Stimulated activated CD4-positive, alpha-beta T cell treated with anti-CD3 and anti-CD28 coated beads, Interleukin-2, amount 100 ng/mL, for 4 hours (primary cell): Measurements from ENCODE around the gene CNNM2.
"Not testable (repeated sequence)": the region's sequence is repeated elsewhere in the genome, so short reads cannot be mapped to it uniquely, and the experiment has no call there.

Source experiments
- DNase-seq: peaks from one replicate; pipeline ENCODE4 v3.0.0-alpha.2; 2020; ENCODE audit warnings: low read depth

Gene CNNM2

GRCh38 chr10:103109821-103110220, 191.7 kb downstream of the CNNM2 start:
- DNase-seq = no peak

DNA sequence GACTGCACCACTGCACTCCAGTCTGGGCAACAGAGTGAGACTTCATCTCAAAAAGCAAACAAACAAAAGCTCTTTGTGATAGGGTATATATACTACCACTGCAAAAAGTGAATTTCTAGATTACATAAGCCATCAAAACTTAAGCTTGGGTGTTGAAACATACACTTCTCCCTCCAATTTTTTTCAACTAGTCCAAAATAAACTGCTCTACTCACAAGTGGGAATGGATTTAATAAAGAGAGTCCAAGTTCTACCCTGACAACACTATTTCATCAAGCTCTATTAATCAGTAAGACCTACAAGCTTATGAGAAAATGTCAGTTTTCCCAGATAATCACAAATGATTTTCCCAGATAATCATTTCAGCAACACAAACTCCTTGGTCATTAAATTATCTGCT, 192.3 kb downstream of the CNNM2 start:
- DNase-seq = no peak

DNA sequence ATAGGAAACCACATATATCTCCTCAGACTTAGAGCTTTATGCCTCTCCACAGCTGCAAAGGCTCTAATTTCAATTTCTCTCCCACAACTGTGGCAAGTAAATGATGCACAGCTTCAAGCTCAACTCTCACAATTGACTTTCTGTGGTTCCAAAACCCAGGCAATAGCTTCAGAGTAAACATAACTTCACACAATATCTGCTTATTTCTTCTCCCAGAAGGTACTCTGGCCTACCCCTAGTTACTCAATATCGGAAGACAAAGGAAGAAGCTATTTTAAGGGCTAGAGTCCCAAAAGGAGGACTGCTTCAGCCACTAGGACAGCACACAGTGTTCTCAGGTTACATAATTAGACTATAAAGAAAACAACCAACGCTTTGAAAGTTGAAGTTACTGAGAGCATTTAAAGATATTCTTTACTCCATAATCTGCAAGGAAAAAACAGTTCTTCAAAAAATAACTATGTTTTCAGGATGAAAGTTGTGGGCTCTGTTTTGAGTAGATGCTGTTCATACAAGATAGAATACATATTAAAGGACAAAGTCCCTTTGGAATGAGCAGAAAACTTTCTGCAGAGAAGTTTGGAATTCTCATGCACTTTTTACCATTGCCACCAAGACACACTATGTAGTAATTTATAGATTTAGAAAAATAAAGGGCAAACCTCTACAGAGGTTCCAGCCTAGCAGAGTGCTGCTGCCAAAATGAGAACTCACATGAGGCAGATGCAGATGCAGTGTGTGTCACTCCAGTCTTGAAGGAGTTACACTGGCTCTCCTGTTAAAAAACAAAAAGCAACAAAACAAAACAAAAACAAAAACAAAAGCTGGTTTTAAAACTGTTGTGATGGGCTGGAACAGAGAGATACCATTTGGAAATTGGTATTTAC, 193.2 kb downstream of the CNNM2 start:
- no peak for DNase-seq

DNA sequence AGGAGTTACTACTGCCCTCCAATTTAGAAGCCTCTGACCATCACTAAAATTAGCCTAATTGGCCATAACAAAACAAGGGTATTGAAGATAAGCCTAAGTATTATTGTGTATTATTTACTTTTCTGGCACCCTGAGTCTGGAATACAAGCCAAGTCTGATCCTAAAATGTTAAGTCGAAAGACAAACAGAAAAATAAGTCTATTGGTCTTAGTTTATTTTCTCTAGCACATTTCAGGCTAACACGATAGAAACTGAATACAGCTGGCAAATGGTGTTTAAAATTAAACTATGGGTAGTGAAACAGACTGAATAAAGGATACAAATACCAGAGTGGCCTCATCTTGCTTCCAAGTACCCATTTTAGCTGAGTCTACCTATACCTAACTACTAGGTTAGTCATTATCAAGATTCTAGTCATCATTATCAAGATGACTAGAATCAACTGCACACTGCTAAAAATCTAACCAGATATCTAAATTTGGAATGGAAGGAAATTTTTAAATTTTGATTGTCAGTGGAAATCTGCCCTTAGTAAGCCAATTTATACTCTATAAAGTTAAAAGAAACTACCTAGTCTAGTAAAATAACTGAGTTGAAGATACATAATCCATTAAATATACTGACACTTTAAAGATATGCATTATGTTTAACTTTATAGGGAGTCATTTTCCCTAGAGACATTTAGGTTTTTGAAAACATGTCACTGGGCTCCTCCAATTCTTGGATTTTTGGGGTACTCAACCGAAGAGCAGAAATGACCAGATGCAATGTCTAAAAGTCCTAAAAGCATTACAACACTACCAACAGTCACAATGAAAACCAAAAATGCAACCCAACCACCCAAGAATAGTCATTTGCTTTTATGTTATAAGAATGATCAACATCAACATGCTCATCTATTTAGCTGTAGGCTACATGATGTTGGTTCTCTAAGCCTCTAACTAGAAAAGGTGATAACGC, 194.1 kb downstream of the CNNM2 start:
- DNase-seq = no peak

GRCh38 chr10:103114876-103115275, 196.8 kb downstream of the CNNM2 start:
- no peak for DNase-seq

- DNase-seq = no peak
Measured at GRCh38 chr10:103117247-103117646, 199.2 kb downstream of the CNNM2 start.

- no peak for DNase-seq
Measured at GRCh38 chr10:103120546-103120945, 202.5 kb downstream of the CNNM2 start.

DNA sequence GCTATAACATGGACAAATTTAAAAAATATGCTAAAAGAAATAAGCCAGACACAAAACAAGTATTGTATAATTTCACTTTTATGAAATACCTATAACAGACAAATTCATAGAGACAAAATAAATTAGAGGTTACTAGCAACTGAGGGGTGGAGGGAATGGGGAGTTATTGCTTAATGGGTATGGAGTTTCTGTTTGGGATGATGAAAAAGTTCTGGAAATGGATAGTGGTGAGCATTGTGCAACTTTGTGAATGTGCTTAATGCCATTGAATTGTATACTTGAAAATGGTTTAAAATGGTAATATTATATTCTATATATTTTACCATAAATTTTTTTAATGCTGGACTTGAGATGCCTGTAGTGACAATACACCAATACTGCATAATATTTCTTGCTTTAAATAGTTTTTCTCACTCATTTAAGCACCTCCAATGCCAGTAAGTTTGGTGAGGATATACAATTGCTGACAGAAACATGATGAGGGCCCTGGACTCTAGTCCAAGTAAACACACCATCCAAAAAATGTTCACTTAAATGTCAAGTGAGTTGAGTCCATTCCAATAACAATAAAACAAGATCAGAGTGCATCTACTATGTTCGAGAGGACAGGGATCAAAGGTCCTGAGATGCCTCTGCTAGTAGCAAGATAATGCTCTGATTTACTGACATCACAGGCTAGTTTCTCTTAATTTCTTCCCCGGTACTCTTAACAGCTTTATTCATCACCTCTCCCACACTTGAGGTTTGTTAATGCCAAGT, 203.1 kb downstream of the CNNM2 start:
- no peak for DNase-seq

DNA sequence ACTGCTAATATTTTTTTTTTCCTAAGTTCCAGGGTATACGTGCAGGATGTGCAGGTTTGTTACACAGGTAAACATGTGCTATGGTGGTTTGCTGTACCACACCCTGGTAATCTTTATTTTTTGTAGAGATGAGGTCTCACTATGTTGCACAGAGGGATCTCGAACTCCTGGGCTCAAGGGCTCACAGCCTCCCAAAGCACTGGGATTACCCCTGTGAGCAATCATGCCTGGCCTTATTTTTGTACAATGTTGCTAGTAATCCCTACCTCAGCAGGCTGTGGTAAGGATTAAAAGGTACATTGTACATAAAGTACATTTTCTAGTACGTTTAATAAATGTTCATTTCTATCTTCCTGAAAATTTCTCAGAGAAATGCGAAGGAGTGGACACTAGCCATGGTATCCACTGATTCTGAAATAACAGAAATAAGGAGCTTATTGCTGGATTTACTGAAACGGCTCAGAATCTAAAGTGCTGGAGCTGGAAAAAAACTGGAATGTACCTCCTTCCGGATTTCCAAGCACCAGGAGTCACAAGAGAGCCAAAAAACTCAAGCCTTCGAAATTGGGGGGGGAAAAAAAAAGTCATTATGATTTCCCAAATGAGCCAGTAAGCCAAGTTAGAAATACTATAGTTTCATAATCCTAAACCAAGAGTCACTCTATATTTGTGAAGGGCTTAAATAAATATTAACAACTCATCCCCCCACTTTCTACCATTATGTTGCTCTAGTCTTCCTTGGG, 205.4 kb downstream of the CNNM2 start:
- DNase-seq = no peak

- no peak for DNase-seq
Measured at GRCh38 chr10:103124420-103125096, 206.5 kb downstream of the CNNM2 start.

DNA sequence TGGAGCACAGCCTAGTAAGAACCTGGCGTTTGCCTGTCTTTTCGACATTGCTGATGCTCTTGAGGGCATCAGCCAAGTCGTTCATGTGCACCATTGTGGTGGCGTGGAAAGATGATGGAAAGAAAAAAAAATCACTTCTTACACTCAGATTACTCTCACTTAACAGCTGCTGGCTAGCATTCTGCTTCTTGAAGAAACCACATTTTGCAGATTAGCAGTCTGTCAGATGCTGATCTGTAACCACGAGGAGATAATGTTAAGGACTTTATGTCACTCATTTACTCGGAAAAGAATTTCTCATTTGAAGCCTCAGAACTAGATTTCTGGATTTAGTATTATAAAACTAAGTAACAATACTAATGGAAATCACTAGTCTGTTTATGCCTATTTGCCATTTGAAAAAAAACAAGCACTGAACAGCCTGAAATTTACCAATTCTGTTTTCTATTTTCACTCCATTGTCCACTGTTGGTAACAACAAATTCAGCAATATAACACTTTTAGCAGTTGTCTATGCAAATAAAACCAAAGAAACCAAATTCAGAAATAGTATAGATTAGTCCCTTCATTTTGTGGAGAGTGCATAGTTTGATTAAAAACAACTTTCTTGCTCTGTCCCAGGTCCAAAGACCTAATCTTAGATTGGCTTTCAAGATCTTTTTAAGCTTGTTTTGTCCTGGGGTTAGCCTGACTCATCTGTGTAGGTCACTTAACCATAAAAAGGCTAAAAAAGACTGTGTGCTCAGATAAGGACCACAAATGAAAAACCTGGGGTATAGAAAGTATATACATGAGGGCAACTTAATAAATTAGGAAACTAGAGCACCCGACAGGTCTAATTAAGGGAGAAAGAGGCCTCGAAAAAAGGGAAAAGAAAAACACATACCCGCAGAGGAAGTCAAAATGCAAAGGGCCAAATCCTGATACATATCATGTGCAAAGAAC, 207.5 kb downstream of the CNNM2 start:
- DNase-seq = no peak

DNA sequence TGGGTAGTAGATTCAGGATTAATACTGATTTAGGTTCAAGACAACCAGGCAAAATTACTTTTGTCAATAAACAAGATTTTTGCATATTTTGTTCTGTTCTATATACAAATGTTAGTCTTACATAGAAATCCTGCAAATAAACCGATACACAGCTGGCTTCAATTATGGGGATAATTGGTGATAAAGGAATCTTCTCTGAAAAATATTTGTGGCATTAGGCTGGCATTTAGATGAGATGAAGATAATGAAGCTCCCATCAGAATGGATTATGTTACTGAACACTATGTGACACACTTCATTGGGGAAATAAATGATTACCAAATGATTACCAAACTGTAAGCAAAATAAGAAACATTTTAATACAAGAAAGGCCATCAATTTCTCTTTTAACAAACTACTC, 209.1 kb downstream of the CNNM2 start:
- no peak for DNase-seq

- not testable (repeated sequence) for DNase-seq
Measured at GRCh38 chr10:103130180-103130579, 212.1 kb downstream of the CNNM2 start.

DNA sequence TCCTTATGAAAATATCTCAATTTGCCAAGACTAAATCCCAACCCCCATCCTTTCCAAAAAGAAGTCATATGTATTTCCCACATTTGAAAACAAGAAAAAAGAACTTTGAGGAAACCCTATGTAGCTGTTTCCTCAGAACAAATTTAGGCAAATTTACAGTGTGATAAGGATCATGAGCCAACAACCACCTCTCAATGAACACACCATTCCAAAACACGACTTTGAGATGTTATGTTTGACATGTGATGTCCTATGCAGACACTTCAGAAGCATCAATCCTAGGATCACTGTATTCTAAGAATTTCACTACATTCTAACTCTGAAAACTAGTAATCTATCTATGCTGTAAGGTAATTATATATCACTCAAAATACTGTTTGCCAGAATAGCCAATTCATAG, 212.8 kb downstream of the CNNM2 start:
- no peak for DNase-seq

GRCh38 chr10:103135168-103135567, 217.1 kb downstream of the CNNM2 start:
- DNase-seq = not testable (repeated sequence)

DNA sequence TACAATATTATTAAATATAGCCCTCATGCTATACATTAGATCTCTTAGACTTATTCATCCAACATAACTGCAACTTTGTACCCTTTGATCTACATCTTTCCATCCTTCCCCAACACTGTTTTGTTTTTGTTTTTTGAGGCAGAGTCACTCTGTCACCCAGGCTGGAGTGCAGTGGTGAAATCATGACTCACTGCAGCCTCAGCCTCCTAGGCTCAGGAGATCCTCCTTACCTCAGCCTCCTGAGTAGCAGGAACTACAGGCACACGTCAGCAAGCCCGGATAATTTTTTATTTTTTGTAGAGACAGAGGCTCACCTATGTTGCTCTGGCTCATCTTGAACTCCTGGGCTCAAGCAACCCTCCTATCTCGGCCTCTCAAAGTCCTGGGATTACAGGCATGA, 221.7 kb downstream of the CNNM2 start:
- no peak for DNase-seq
